Inferior parietal cortex (tissue), 1 donor: Measurements from ENCODE around the gene SNF8.
A peak's percentile ranks its signal among the peaks of the same experiment; 100 is the strongest.

Source experiments
- DNase-seq: peaks from one replicate; pipeline ENCODE4 v3.0.0-alpha.2; 2016; ENCODE audit errors: extremely low spot score

SNF8 gene

DNA sequence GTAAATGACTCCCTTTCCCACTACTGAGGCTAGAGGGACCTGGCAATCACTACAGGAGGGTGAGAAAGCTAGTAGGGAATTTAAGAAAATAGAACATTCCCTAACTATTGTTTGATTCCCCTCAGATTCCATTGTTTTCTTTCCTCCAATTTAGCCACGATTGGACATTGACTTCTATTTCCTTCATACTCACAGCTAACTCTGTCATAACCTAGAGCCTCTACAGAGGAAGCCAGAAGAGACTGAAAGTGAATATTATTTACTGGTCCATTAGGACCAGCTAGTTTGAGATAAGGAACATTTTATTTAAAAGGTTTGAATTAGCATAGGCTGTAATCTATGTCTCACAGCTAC, 14.9 kb downstream of the SNF8 start:
- no peak for DNase-seq

DNA sequence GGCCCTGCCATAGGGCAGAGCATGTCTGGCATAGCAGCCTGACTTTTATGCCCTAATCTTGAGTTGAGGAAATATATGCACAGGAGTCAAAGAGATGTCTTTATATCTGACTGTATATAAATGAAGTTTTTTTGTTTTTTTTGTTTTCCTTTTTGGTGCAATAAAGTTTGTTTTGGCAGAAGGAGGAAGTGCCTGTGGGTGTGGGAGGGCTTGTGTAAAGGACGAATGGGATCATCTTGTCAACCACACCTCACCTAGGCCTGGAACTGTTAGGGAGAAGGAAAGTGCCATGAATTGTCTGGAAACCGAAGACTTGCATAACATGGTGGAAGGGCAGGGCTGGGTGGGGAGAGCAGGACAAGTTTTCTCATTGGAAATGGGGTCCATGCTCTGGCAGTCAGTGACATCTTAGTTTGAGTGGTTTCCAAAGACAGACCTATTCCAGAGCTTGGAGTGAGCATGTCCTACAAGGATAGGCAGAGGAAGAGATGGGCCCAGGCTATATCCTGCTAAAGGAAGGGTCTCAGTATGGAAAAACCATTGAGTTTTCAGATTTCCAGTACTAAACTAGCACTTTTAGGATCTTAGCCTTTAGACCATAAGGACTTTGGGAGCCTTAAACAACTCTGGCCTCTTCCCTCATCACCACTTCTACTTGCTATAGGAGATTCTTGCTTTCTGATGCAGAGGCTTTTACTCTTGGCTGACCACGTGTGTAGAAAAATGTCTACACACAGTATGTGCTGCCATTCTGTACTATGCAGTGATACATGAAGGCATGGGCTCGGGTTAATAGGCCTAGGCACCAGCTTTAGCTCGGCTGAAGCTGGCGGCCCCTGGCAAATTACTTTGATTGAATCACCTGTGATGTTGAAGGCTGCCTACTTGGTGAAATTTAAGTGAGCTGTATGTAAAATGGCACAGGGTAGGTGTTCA, 15.5 kb downstream of the SNF8 start:
- DNase-seq, result no peak

DNA sequence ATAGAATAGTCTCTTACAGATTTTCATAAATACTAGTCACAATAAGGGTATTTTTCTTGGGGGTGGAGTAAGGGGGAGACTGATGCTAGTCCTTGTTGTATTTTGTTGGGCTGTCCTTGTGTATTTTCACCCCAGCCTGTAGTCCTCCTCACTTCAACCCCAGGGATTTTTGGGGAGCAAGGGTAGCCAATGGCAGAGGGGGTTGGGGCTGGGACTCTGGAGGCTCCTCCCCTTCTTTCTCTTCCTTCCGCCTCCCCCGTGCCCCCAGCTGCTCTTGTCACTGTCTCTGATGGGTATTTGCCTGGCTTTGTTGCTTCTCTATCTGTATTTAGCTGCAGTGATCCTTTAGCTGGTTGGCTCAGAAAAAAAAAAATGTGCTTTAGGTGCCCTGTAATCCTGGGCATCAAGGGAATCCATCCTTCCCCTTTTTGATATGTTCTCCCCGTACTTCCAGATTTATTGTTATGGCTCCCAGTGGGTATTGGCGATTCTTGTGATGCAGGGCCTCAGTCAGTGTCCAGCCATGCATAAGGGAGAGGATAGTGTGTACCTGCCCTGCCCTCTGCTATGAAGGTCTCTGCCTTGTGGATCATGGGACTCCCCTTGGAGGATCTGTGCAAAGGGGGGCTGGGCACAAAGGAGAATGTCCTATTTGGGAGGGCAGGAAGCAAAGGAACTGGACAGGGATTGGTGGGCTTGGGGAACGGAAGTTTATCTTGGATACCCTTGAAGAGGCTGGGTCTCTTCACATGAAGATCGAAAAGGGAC, 16.5 kb downstream of the SNF8 start:
- DNase-seq, result no peak

DNA sequence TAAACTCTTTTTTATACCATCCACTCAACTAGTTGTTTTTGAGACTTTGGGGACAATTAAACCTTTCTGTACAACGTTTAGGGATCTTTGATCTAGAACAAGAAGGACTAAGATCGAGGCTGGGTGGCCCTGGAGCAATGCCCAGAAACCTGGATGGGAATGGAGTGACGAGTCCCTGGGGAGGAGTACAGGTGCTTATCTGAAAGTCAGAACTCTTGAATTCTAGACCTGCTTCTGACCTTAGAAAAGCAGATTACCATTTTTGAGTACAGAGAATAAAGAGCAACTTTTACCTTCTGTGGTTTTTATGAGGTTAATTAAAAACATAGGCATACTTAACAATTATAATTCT, 18.7 kb downstream of the SNF8 start:
- DNase-seq, result no peak

DNA sequence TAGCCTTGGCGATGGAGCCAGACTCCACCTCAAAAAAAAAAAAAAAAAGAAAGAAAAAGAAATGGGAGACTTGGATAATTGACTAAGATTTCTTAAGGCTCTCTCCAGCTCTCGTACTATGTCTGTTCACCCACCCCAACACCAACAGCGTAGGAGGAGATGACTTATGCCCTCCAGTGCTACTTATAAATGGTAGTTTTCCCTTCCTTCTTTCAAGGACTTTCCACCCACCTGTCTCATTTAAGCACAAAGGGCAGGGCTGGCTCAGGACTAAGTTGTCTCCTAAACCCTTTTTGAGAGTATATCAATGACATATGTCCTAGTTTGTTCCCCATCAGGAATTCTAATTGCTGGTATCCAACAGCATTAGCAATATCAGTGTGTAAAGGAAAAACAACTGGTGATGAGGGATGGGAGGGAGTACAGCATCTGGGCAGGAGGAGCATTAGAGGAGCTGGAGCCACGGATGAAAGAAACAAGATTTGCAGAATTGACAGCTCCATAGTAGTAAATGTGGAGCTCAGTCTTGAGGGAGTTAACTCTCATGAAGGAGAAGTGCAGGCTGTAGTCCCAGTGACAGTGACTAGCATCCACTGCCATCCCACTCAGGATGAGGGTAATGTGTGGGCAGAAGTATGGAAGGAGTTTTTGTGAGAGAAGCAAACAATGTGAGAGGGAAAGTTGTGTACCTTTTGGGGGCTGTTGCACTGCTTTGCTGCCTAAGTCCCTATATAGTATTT, 19.2 kb downstream of the SNF8 start:
- DNase-seq, result no peak

DNA sequence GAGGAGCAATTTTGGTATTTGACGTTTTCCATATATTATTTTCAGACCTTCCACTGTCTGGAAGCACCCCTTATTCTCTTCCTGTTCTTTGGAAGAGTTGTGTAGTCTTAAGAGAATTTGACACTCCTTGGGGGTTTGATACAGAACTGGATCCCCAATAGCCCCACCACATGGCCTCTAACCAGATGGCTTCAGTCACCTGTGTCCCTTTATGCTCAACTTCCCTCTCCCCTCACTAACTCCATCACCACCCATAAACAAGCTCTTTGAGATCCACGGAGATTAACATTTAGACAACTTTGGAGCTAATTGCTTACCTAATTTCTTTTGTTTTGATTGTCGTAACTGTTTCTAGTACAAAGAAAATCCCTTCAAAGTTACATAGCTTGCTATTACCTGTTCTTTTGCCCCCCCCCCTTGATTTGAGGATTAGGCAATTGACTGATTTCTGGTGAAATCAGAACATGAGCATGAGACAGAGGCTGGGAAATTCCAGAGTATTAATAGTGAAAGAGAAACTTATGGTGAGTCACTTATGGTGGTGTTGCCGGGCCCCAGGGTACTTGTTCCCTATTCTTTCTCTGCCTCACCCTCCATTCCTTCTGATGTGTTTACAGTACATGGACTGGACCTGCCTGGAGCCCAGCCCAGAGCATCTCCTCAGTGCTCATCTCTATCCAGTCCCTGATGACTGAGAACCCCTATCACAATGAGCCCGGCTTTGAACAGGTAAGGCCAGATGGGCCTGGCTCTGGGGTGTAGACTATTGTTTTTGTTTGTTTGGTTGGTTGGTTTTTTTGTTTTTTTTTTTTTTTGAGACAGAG, 29.0 kb downstream of the SNF8 start:
- no peak for DNase-seq

DNA sequence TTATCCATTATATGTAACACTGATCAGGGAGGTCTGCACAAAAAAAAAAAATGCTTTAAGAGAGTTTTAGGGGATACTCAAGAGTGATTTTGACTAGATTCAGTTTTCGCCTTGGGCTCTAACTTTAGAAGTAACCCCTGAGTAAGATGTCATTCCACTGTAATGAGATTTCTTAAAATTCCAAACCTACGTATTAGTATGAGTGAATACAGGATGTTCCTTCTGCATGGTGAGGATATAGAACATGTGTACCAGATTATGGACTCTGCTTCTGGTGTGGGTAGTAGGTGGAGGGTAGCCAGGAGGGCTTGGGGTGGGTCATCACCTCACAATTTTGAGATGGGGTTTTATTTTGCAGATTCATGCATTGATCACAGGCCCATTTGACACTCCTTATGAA, 32.2 kb downstream of the SNF8 start:
- DNase-seq, result no peak

DNA sequence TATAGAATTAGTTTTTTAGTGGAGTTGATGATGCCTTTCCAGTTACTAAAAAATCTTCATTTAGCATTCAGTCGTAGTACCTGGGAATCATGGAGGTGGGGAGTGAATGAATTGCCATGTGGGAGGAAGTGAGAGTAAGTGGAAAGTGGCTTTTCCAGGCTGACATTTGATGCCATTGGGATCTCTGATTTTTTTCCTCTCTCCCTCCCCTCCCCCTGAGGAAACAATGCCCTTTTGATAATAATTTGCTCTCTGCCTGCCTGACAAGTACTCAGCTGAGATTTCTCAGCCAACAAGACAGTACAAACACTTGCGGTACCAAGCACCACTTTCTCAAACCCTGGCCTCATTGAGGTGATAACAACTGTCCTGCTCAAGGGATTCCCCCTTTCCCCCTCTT, 34.3 kb downstream of the SNF8 start:
- DNase-seq, result peak; percentile 51

DNA sequence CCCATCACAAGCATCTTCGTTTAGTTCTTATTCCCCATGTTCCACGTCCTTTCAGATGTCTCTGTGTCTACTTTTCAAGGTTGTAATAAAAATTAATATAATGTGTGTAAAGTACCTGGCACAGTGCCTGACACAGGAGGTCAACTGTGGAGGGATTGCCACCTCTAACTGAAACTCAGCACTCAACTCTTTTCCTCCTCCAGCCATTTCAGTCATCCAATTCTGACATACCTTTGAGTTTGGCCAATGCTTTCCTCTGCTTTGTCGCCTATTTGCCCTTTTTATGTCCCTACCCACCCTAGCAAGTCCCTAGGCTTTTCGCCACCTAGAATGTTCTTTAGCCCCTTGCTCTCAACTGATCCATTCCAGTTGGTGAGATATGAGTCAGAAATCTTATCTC, 34.9 kb downstream of the SNF8 start:
- DNase-seq, result no peak

DNA sequence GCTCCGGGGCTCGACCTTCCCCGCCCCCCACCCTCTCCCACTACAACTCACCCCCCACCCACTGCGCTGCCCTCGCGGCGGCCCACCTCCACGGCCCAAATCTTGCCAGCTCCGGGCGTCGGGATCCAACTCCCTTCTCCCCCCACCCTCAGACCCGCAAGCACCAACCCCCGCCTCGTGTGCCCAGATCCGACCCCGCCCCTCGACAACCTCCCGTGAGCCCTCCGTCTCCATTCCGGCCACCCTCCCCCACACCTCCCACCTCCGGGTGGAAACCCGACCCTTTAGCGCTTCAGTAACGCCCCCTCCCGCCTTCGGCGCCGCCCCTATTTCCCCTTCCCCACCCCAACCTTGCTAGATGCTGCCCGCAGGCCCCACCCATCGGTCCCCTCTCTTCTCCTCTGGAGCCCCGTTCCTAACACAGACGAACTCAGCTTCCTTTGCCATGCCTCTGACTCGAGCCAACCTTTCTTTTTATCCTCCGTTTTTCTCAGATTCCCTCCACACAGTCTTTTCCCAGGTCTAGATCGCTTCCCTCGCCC, 35.7 kb downstream of the SNF8 start:
- DNase-seq, result no peak

DNA sequence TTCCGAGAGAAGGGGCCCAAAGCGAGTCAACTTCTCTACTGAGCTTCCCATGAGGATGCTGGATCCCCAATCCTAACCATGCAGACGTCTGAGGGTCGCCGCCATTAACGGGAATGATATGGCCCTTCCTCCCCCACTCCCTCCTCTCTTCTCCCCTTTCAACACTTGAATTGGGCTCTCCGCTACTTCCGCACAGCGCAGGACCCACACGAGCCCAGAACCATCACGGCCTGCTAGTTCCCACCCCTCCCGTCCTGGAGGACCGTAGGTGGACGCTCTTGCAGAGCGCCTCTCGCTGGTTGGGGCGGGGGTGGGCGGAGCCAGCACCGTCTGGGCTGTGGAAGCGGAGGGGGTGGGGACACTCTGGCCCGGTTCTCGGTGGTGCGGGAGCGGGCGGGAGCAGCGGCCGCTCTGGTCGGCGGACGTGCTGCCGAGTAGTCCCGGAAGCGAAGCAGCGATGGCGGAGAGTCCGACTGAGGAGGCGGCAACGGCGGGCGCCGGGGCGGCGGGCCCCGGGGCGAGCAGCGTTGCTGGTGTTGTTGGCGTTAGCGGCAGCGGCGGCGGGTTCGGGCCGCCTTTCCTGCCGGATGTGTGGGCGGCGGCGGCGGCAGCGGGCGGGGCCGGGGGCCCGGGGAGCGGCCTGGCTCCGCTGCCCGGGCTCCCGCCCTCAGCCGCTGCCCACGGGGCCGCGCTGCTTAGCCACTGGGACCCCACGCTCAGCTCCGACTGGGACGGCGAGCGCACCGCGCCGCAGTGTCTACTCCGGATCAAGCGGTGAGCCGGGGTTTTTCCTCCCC, 36.4 kb downstream of the SNF8 start, which contains the start of gene UBE2Z:
UBE2Z (plus strand) TSS at position 361 of the 797 bp plus-strand sequence; CDS start at position 458, 97 bp downstream.
- peak; percentile 84 for DNase-seq

DNA sequence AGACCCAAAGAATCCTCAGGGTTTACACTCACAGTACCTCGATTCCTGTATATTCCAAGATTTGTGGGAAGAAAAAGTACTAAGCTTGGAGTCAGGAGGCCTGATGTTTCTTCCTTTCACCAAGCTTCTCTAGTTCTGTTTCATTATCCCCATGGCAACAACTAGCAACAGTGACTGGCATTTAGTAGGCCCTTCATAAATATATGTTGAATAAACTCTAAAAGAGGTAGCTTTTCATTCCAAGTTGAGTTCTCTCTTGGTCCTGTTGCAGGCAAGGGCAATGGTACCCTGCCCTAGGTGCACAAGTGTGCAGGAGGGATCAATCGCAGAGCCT, 37.0 kb downstream of the SNF8 start:
- DNase-seq, result no peak

DNA sequence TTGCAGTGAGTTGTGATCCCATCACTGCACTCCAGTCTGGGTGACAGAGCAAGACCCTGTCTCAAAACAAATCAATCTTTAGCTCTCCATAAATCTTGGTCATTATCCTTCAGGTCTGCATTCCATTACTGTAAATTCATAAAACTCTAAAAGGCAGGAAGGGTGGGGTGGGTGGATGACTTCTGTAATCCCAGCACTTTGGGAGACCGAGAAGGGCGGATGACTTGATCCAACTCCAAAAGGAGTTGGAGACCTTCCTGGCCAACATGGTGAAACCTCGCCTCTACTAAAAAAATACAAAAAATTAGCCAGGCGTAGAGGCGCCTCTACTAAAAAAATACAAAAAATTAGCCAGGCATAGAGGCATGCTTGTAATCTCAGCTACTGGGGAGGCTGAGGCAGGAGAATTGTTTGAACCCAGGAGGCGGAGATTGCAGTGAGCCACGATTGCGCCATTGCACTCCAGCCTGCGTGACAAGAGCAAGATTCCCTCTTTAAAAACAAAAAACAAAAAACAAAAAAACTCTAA, 38.6 kb downstream of the SNF8 start:
- no peak for DNase-seq

DNA sequence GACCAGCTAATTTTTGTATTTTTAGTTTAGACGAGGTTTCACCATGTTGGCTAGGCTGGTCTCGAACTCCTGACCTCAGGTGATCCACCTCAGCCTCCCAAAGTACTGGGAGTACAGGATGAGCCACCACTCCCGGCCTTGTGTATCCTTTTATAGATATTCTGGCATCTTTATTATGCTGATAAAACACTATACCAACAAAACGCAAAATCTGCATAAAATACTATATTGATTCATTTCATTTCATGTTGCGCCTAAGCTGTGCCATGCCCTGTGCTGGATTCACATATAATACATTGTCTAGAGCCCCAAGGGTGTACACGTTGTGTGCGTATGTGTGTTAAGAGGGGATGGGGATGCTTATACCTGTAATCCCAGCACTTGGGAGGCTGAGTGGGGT, 40.2 kb downstream of the SNF8 start:
- no peak for DNase-seq

DNA sequence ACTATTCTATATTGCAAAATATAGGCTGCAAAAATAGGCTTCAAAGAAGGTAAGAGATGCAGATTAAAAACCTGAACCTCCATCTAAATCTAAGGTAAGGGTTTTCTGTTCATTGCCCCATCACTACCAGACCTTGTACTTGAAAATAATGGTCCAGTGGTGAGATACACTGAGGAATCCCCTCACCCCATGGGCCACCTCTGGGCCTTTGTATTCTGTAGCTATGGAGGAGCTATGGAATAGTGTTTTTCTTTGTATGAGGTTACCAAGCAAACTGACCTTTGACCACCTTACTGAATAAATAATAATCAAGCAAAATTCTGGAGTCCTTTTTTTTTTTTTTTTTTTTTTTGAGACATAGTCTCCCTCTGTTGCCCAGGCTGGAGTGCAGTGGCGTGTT, 41.2 kb downstream of the SNF8 start:
- no peak for DNase-seq

DNA sequence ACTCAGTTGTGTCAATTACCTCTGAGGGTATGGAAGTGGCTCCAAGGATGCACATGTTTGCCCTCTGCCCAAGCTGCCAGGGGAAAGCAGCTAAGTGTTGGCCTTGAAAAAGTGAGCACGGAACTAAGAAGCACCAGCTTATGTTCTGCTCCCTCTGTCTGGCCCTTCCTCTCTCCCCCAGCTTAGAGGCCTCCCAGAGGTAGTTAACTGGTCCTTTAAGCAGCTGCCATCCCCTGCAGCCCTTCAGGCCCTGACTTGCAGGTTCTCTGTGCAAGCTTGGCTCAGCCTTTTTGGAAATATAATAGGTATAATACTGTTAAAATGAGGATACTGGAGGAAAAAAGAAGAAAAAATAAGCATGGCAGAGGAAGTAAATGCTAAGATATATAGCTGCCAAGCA, 43.4 kb downstream of the SNF8 start:
- no peak for DNase-seq

DNA sequence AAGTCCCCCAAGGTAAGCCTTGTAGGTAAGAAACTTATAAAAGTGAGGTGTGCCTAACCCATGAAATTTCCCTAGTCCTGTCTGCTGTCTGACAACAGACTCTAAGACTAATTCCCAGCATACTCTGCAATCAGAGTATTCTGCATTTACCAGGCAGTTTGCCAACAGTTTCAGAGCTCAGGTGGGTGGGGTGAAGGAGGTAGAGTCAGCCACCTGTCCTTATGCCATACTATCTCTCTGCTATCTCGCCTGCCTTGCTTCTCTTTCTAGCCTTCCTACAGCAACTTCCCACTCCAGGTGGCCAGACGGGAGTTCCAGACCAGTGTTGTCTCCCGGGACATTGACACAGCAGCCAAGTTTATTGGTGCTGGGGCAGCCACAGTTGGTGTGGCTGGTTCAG, 49.8 kb downstream of the SNF8 start:
- DNase-seq, result no peak

DNA sequence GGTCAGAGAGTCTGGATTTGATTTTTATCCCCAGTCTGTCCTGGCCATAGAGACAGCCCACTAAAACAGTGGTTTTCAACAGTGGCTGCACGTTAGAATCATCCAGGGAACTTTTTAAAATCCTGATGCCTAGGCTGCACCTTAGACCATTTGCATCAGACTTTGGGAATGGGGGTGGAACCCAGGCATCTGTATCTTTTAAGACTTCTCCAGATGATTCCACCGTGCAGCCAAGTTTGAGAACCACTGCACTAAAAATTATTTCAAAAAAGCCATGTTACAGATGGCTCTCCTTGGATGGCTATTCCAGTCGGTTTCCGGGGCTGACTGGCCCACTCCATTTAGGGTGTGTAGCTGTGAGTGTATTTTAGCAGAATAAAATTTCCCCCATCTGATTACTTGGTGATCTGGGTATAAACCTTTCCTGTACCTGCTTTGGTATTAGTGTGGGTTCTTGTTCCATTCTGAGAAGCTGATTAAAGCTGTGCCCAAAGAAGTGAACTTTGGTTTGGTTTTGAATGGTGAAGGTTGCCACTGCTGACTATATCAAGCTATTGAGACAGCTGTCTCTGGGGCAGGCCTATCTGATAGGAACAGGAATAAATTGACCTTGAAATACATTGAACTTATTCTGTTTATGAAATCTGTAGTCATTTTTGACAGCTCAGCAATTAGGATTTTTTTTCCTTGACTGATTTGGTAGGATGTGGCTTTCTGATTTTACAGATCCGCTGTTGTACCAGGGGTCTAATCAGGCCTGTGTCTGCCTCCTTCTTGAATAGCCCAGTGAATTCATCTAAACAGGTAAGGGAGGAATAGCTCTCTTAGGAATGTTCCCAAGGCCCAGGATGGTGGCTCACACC, 50.8 kb downstream of the SNF8 start:
- DNase-seq, result no peak

DNA sequence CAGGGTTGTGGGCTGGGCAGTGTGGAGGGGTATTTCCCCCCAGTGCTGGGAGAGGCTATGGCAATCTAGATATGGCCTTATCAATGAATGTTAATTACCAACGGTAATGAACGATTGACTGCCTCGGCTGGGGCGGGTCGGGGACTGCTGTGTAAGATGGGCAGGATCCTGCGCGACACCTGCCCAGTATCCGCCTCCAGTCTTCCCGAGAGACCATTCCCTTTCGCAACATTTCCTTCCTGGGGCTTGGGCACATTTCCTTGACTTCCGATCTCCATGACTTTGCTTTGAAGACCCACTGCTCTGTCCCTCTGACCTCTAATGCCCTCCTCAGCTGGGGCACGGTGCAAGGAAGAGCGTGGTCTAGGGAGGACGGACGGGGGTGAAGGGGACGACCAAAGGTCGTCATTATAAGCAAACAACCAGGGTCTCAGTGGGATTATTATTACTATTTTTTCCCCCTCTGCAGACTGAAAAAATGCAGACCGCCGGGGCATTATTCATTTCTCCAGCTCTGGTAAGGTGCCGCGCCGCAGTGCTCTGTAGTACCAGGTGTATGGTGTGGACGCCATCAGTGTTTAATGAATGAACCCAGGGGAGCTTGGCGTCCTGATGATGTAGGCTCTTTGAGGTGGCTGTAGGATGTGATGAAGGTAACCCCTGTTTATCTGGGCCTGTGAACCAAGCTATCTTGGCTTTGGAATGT, 51.5 kb downstream of the SNF8 start:
- DNase-seq, result no peak
